SK-N-SH (cell line): ENCODE results near the gene MCM8. TPM values are rescaled to one million over a fixed set of nuclear protein-coding genes. Genes with fewer than 3 reads are reported as not detected.

Experiments used
- CTCF ChIA-PET: fragments of 300-600, 350-600 bp; formaldehyde crosslinking; extraction: SDS; loops from one replicate; lab custom pipeline; 2021; lab: Yijun Ruan, JAX
- POLR2A ChIA-PET: fragments of 350-600 bp; sonication (Branson Sonifier 250); formaldehyde crosslinking; extraction: SDS; loops from one replicate; lab custom pipeline; 2020; ENCODE audit warnings: antibody characterized with exemption, inconsistent platforms; lab: Yijun Ruan, JAX
- DNase-seq: peaks from one replicate; pipeline ENCODE4 v3.0.0; 2012
- H2AFZ ChIP-seq: fragments of 200-600 bp; sonication (generic); 2 replicates; pipeline ENCODE4 v1.8.1; 2016; ENCODE audit warnings: antibody characterized with exemption, mild to moderate bottlenecking, low read depth
- H3F3A ChIP-seq: fragments of 200-600 bp; sonication (generic); replicated peaks from 2 replicates; pipeline ENCODE3; 2016; ENCODE audit warnings: antibody characterized with exemption, mild to moderate bottlenecking; ENCODE audit not compliant: insufficient read depth
- H3K27ac ChIP-seq, 2 experiments: fragments of 200-500 bp in 1 of 2; fragments of 200-600 bp in 1 of 2; sonication (Bioruptor generic) in 1 of 2; sonication (generic), shearing (Covaris generic) in 1 of 2; 2 replicates each; pipeline versions ENCODE4 v1.5.1 to v1.6.1; 2014 to 2016; ENCODE audit warnings: low read depth in 2 of 2, inconsistent platforms in 1 of 2, low read length in 1 of 2, mild to moderate bottlenecking in 1 of 2, mixed read lengths in 1 of 2
- H3K27me3 ChIP-seq: fragments of 200-600 bp; sonication (generic), shearing (Covaris generic); 2 replicates; pipeline ENCODE4 v1.6.1; 2016; ENCODE audit warnings: mixed run types; ENCODE audit not compliant: insufficient read depth
- H3K36me3 ChIP-seq, 2 experiments: fragments of 200-500 bp in 1 of 2; fragments of 200-600 bp in 1 of 2; sonication (Bioruptor generic) in 1 of 2; sonication (generic) in 1 of 2; replicated peaks in 1 of 2; 2 replicates each; pipeline versions ENCODE3 to v1.5.1; 2014 to 2016; ENCODE audit warnings: low read length in 1 of 2, mild to moderate bottlenecking in 1 of 2; ENCODE audit not compliant: insufficient read depth in 2 of 2, control insufficient read depth in 1 of 2
- H3K4me1 ChIP-seq, 2 experiments: fragments of 200-500 bp in 1 of 2; fragments of 200-600 bp in 1 of 2; sonication (Bioruptor generic) in 1 of 2; sonication (generic), shearing (Covaris generic) in 1 of 2; 2 replicates each; pipeline versions ENCODE4 v1.5.1 to v1.6.1; 2014 to 2016; ENCODE audit warnings: low read depth in 1 of 2, low read length in 1 of 2, mixed run types in 1 of 2; ENCODE audit not compliant: insufficient read depth in 2 of 2, control insufficient read depth in 1 of 2
- H3K4me2 ChIP-seq: fragments of 200-600 bp; sonication (generic), shearing (Covaris generic); 2 replicates; pipeline ENCODE4 v1.6.1; 2017; ENCODE audit warnings: mixed run types
- H3K4me3 ChIP-seq, 2 experiments: fragments of 200-500 bp in 1 of 2; fragments of 200-600 bp in 1 of 2; sonication (Bioruptor generic) in 1 of 2; sonication (generic), shearing (Covaris generic) in 1 of 2; 2 replicates each; pipeline versions ENCODE4 v1.5.1 to v1.8.1; 2014 to 2016; ENCODE audit warnings: low read depth in 2 of 2, inconsistent platforms in 1 of 2, low read length in 1 of 2, mild to moderate bottlenecking in 1 of 2, mixed read lengths in 1 of 2, moderate library complexity in 1 of 2
- H3K79me2 ChIP-seq: fragments of 200-600 bp; sonication (generic); 2 replicates; pipeline ENCODE4 v1.8.1; 2017; ENCODE audit warnings: mild to moderate bottlenecking; ENCODE audit not compliant: insufficient read depth
- H3K9ac ChIP-seq: fragments of 200-600 bp; sonication (generic); 2 replicates; pipeline ENCODE4 v1.6.1; 2017; ENCODE audit warnings: mixed run types
- H3K9me2 ChIP-seq: fragments of 200-600 bp; sonication (generic); 2 replicates; pipeline ENCODE4 v1.6.1; 2017; ENCODE audit warnings: mixed run types
- H3K9me3 ChIP-seq: fragments of 200-600 bp; sonication (generic); 2 replicates; pipeline ENCODE4 v1.6.1; 2017; ENCODE audit warnings: mixed run types, mild to moderate bottlenecking, moderate library complexity
- H4K20me1 ChIP-seq: fragments of 200-600 bp; sonication (generic); 2 replicates; pipeline ENCODE4 v1.6.1; 2017; ENCODE audit warnings: mild to moderate bottlenecking, mixed run types; ENCODE audit not compliant: insufficient read depth
- ELF1 ChIP-seq: IDR thresholded peaks from 2 replicates; pipeline ENCODE4 v1.4.0; 2012
- EP300 ChIP-seq, 2 experiments: IDR thresholded peaks; 2 replicates each; pipeline versions ENCODE4 v1.4.0 to v1.6.1; 2012; ENCODE audit warnings: borderline replicate concordance in 1 of 2, low read depth in 1 of 2, low read length in 1 of 2
- EZH2phosphoT487 ChIP-seq: fragments of 200-600 bp; sonication (generic); IDR thresholded peaks from 2 replicates; pipeline ENCODE4 v1.6.1; 2017; ENCODE audit warnings: low read depth, mixed run types, mild to moderate bottlenecking, antibody characterized with exemption, moderate library complexity, borderline replicate concordance
- FOSL2 ChIP-seq: IDR thresholded peaks from 2 replicates; pipeline ENCODE4 v1.4.0; 2012; ENCODE audit warnings: low read depth, mild to moderate bottlenecking, moderate library complexity, borderline replicate concordance
- FOXJ3 ChIP-seq: sonication (generic); formaldehyde crosslinking; IDR thresholded peaks from 2 replicates; pipeline ENCODE4 v1.5.1; 2020; ENCODE audit warnings: mild to moderate bottlenecking, missing genetic modification reagents
- GABPA ChIP-seq: IDR thresholded peaks from 2 replicates; pipeline ENCODE4 v1.4.0; 2012; ENCODE audit warnings: low read depth, mild to moderate bottlenecking
- GATA2 ChIP-seq: sonication (generic); formaldehyde crosslinking; IDR thresholded peaks from 2 replicates; pipeline ENCODE4 v1.5.0; 2020; ENCODE audit warnings: mild to moderate bottlenecking, missing genetic modification reagents
- JUND ChIP-seq: IDR thresholded peaks from 2 replicates; pipeline ENCODE4 v1.4.0; 2012
- MXI1 ChIP-seq: IDR thresholded peaks from 2 replicates; pipeline ENCODE4 v1.6.1; 2012; ENCODE audit warnings: mild to moderate bottlenecking, low read depth, low read length, improper control_type of control experiment
- NFIC ChIP-seq: IDR thresholded peaks from 2 replicates; pipeline ENCODE4 v1.4.0; 2012; ENCODE audit warnings: borderline replicate concordance
- NRF1 ChIP-seq: IDR thresholded peaks from 2 replicates; pipeline ENCODE4 v1.6.1; 2012; ENCODE audit warnings: low read depth, mild to moderate bottlenecking, low read length
- RAD21 ChIP-seq: IDR thresholded peaks from 2 replicates; pipeline ENCODE4 v1.6.1; 2012; ENCODE audit warnings: mild to moderate bottlenecking, low read length
- RCOR1 ChIP-seq: fragments of 150-350 bp; IDR thresholded peaks from 2 replicates; pipeline ENCODE4 v1.6.1; 2017; ENCODE audit warnings: antibody characterized with exemption, low read length
- RFX5 ChIP-seq: IDR thresholded peaks from 2 replicates; pipeline ENCODE4 v1.6.1; 2012; ENCODE audit warnings: mild to moderate bottlenecking, improper control_type of control experiment, low read length
- RXRA ChIP-seq: IDR thresholded peaks from 2 replicates; pipeline ENCODE4 v1.4.0; 2012; ENCODE audit warnings: low read depth, mild to moderate bottlenecking, borderline replicate concordance
- SIN3A ChIP-seq: IDR thresholded peaks from 2 replicates; pipeline ENCODE4 v1.6.1; 2012; ENCODE audit warnings: low read depth, mild to moderate bottlenecking, low read length, moderate library complexity, borderline replicate concordance
- SMC3 ChIP-seq: IDR thresholded peaks from 2 replicates; pipeline ENCODE4 v1.6.1; 2012; ENCODE audit warnings: low read depth, low read length, improper control_type of control experiment
- TAF1 ChIP-seq: IDR thresholded peaks from 2 replicates; pipeline ENCODE4 v1.6.1; 2012; ENCODE audit warnings: low read depth, mild to moderate bottlenecking, low read length, moderate library complexity, borderline replicate concordance
- TCF12 ChIP-seq: IDR thresholded peaks from 2 replicates; pipeline ENCODE4 v1.4.0; 2012
- TEAD4 ChIP-seq: IDR thresholded peaks from 2 replicates; pipeline ENCODE4 v1.4.0; 2012; ENCODE audit warnings: mild to moderate bottlenecking, borderline replicate concordance; ENCODE audit not compliant: insufficient read depth
- USF2 ChIP-seq: fragments of 150-350 bp; IDR thresholded peaks from 2 replicates; pipeline ENCODE4 v1.6.1; 2017; ENCODE audit warnings: antibody characterized with exemption, low read length, low read depth, borderline replicate concordance
- WGBS: methylation state at CpG from one replicate; pipeline ENCODE4 v1.1.6; 2017; ENCODE audit warnings: low lambda C conversion rate; 5-methylcytosine and 5-hydroxymethylcytosine counted together
- polyA plus RNA-seq, 3 experiments: library from polyadenylated mRNA; depleted of rRNA; stranded (reverse); fragments of >200 nt; gene quantifications; 2 replicates each; pipeline ENCODE4 v1.2.3, GENCODE V29; 2012

Gene MCM8
- polyA plus RNA-seq, 1 of the 3 experiments (the other 2 are of a cell fraction): 4.0 TPM

DNA sequence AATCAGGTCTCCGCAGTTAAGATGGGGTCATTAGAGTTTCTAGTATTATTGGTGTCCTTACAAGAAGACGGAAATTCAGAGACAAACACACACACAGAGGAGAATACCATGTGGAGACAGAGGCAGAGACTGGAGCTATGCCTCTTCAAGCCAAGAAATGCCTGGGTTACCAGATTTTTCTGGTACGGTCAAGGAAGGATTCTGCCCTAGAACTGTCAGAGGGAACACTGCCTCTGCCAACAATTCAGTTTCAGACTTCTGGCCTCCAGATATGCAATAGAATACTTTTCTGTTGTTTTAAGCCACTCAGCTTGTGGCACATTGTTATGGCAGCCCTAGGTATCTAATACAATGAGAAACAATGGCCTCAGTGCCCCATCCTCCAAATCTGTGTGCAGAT is 19.0 kb upstream of the MCM8 start:
- no peak overlapping the region for H3K9ac ChIP-seq
- CTCF ChIA-PET: no interaction called here
- no peaks in the 10 kb centered on the region for H3F3A ChIP-seq
- H3K27me3 ChIP-seq: peaks cover 8% of the 10 kb centered on the region; the same call in 1 of the 2 replicates
- H3K27ac ChIP-seq: no peak overlapping the region
- no peaks in the 10 kb centered on the region for H3K36me3 ChIP-seq
- WGBS: 78% methylated on average over 3 of the region's 3 CpGs
- no peak for DNase-seq
- H3K4me3 ChIP-seq: no peak overlapping the region
- no peak overlapping the region for H2AFZ ChIP-seq
- TF ChIP-seq TAF1 (no peak), SMC3 (no peak), FOSL2 (no peak), EZH2phosphoT487 (no peak), USF2 (no peak), EP300 (IDR thresholded peaks at IDR 0.05; ENCODE audit: borderline replicate concordance in 1 of 2, low read depth in 1 of 2, low read length in 1 of 2) (no peak), GABPA (no peak), JUND (no peak), SIN3A (no peak), TEAD4 (no peak)
- TF ChIP-seq, all 33 proteins: peak for 0
- Histone ChIP-seq H4K20me1 (no peaks in the 10 kb centered on the region), H3K9me3 (no peaks in the 10 kb centered on the region), H3K4me1 (peaks cover 0 to 9% of the 10 kb centered on the region in 2 experiments; a peak in 1 of 4 replicates), H3K79me2 (no peaks in the 10 kb centered on the region), H3K9me2 (no peaks in the 10 kb centered on the region), H3K4me2 (no peak overlapping the region)
- POLR2A ChIA-PET: no interaction called here

DNA sequence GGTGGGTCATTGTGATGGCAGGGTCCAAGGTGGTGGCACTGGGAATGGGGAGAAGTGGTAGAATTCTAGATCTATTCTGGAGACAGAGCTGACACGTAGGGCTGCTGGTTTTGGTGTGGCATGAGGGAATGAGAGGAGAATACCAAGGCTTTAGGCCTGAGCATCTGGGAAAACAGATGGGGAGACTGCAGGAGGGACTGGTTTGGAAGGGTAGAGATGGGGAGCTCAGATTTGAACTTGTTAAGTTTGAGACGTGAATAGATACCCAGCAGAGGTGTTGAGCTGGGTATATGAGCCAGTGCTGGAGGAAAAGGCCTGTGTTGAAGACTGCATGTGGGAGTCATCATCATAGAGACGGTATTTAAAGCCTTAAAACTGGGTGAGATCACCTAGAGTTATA is 17.7 kb upstream of the MCM8 start:
- Histone ChIP-seq H3K9me3 (no peaks in the 10 kb centered on the region), H4K20me1 (no peaks in the 10 kb centered on the region), H3K4me3 (no peak overlapping the region), H3K4me1 (peaks cover 0 to 9% of the 10 kb centered on the region in 2 experiments; a peak in 1 of 4 replicates), H3K9me2 (no peaks in the 10 kb centered on the region), H3K4me2 (no peak overlapping the region), H3K79me2 (no peaks in the 10 kb centered on the region), H3K27me3 (peaks cover 8% of the 10 kb centered on the region; the same call in 1 of the 2 replicates), H2AFZ (no peak overlapping the region), H3K27ac (no peak overlapping the region), H3K36me3 (peaks cover 2 to 6% of the 10 kb centered on the region in 2 experiments), H3F3A (no peaks in the 10 kb centered on the region), H3K9ac (no peak overlapping the region)
- no peak for TF ChIP-seq TCF12
- no peak for TF ChIP-seq RFX5
- no peak for TF ChIP-seq FOSL2
- TF ChIP-seq RAD21: no peak
- TF ChIP-seq GATA2 (CRISPR knock-in tag): no peak
- no peak for TF ChIP-seq NRF1
- no peak for TF ChIP-seq GABPA
- TF ChIP-seq NFIC: no peak
- TF ChIP-seq ELF1: no peak
- no peak for TF ChIP-seq MXI1
- TF ChIP-seq SIN3A: no peak
- no peak for TF ChIP-seq RXRA
- TF ChIP-seq SMC3: no peak
- TF ChIP-seq FOXJ3 (CRISPR knock-in tag): no peak
- no peak for TF ChIP-seq RCOR1
- ChIA-PET POLR2A (no interaction called here), CTCF (interaction anchor here (0.8 to 1.8 kb wide), 5 partner anchors 145 to 404 kb away, joined by 3 to 10 read pairs (median 5); no protein-coding TSS in a partner anchor)
- no peak for DNase-seq
- WGBS: 79% methylated on average over 3 of the region's 3 CpGs
